ENCODE data around the gene PTTG1IP2.

Gene PTTG1IP2

GRCh38 chr7:90520484-90520883 lies 51.0 kb downstream of the PTTG1IP2 start:
- H3K4me3 ChIP-seq (ENCODE audit: low read depth, low read length), result no peak overlapping the region
- no peak for TF ChIP-seq CTCF (IDR thresholded peaks at IDR 0.05; ENCODE audit: borderline replicate concordance, insufficient read depth, low read depth, low read length)

- no peak overlapping the region for H3K4me3 ChIP-seq (ENCODE audit: low read depth, low read length)
- no peak for TF ChIP-seq CTCF (IDR thresholded peaks at IDR 0.05; ENCODE audit: borderline replicate concordance, insufficient read depth, low read depth, low read length)
Measured at GRCh38 chr7:90530263-90530662, 60.8 kb downstream of the PTTG1IP2 start.

GRCh38 chr7:90532231-90532929 lies 62.9 kb downstream of the PTTG1IP2 start:
- H3K4me3 ChIP-seq (ENCODE audit: low read depth, low read length), result no peak overlapping the region
- no peak for TF ChIP-seq CTCF (IDR thresholded peaks at IDR 0.05; ENCODE audit: borderline replicate concordance, insufficient read depth, low read depth, low read length)

GRCh38 chr7:90536449-90536848 lies 67.0 kb downstream of the PTTG1IP2 start:
- TF ChIP-seq CTCF (IDR thresholded peaks at IDR 0.05; ENCODE audit: borderline replicate concordance, insufficient read depth, low read depth, low read length), result no peak
- no peak overlapping the region for H3K4me3 ChIP-seq (ENCODE audit: low read depth, low read length)

- TF ChIP-seq CTCF (IDR thresholded peaks at IDR 0.05; ENCODE audit: borderline replicate concordance, insufficient read depth, low read depth, low read length), result no peak
- no peak overlapping the region for H3K4me3 ChIP-seq (ENCODE audit: low read depth, low read length)
Measured at GRCh38 chr7:90538405-90538804, 69.0 kb downstream of the PTTG1IP2 start.

- no peak for TF ChIP-seq CTCF (IDR thresholded peaks at IDR 0.05; ENCODE audit: borderline replicate concordance, insufficient read depth, low read depth, low read length)
- H3K4me3 ChIP-seq (ENCODE audit: low read depth, low read length), result no peak overlapping the region
Measured at GRCh38 chr7:90540406-90540805, 71.0 kb downstream of the PTTG1IP2 start.

- H3K4me3 ChIP-seq (ENCODE audit: low read depth, low read length), result no peak overlapping the region
- no peak for TF ChIP-seq CTCF (IDR thresholded peaks at IDR 0.05; ENCODE audit: borderline replicate concordance, insufficient read depth, low read depth, low read length)
Measured at GRCh38 chr7:90551036-90551435, 81.6 kb downstream of the PTTG1IP2 start.
